Thyroid gland (tissue), 4 donors: ENCODE results near the gene VLDLR. TPM values are rescaled to one million over a fixed set of nuclear protein-coding genes. Genes with fewer than 3 reads are reported as not detected.

Source experiments
- DNase-seq, 2 donors: peaks; one replicate each; pipeline ENCODE4 v3.0.0-alpha.2; 2019
- H3K27ac ChIP-seq, 3 donors: fragments of 200-600 bp; sonication (generic); 1 replicate in 2 of 3; 2 replicates in 1 of 3; pipeline ENCODE4 v1.5.1; 2016 to 2019; ENCODE audit warnings: mild to moderate bottlenecking in 1 of 3, moderate library complexity in 1 of 3
- H3K27me3 ChIP-seq: fragments of 200-600 bp; sonication (generic); one replicate; pipeline ENCODE4 v1.5.1; 2019
- H3K36me3 ChIP-seq, 2 donors: fragments of 200-600 bp; sonication (generic); one replicate each; pipeline ENCODE4 v1.5.1; 2016 to 2019
- H3K4me1 ChIP-seq, 2 donors: fragments of 200-600 bp; sonication (generic); one replicate each; pipeline ENCODE4 v1.5.1; 2017 to 2019
- H3K4me3 ChIP-seq, 3 donors: fragments of 200-600 bp; sonication (generic); replicated peaks in 1 of 3; 1 replicate in 2 of 3; 2 replicates in 1 of 3; pipeline ENCODE4 v1.5.1; 2016; ENCODE audit warnings: mild to moderate bottlenecking in 1 of 3
- H3K9me3 ChIP-seq: fragments of 200-600 bp; sonication (generic); one replicate; pipeline ENCODE4 v1.5.1; 2017
- POLR2A ChIP-seq, 2 donors: fragments of 450-650 bp; IDR thresholded peaks; one replicate each; pipeline ENCODE4 v1.6.1; 2017; ENCODE audit warnings: antibody characterized with exemption in 2 of 2, mild to moderate bottlenecking in 2 of 2, moderate library complexity in 1 of 2
- WGBS, 2 donors: methylation state at CpG; one replicate each; pipeline ENCODE4 v1.1.5; 2017; 5-methylcytosine and 5-hydroxymethylcytosine counted together
- intact Hi-C: fragments of 100-400 bp; cut with DNase I; formaldehyde crosslinking; loops from one replicate; pipeline ENCODE4 v1.15.1; 2023
- total RNA-seq, 4 donors: library from RNA; depleted of rRNA; stranded (reverse); fragments of >200 nt; gene quantifications; one replicate each; pipeline ENCODE4 v1.2.3, GENCODE V29; 2016
- TF ChIP-seq, protein P1 (sequence below), 6 experiments: fragments of 200-600 bp in 3 of 6; fragments of 450-650 bp in 3 of 6; sonication (generic) in 3 of 6; IDR thresholded peaks; one replicate each; pipeline ENCODE4 v1.5.1; 2016 to 2019; ENCODE audit warnings: antibody characterized with exemption in 6 of 6, mild to moderate bottlenecking in 2 of 6, inconsistent platforms in 1 of 6, moderate library complexity in 1 of 6

VLDLR gene
- total RNA-seq, 4 donors from 2014 or later, result 14.2 to 59.2 (median 46.0) TPM

GRCh38 chr9:2593744-2594143 is 27.8 kb upstream of the VLDLR start:
- DNase-seq, result no peak
- no peaks in the 10 kb centered on the region for H3K9me3 ChIP-seq
- TF ChIP-seq, protein P1, sequence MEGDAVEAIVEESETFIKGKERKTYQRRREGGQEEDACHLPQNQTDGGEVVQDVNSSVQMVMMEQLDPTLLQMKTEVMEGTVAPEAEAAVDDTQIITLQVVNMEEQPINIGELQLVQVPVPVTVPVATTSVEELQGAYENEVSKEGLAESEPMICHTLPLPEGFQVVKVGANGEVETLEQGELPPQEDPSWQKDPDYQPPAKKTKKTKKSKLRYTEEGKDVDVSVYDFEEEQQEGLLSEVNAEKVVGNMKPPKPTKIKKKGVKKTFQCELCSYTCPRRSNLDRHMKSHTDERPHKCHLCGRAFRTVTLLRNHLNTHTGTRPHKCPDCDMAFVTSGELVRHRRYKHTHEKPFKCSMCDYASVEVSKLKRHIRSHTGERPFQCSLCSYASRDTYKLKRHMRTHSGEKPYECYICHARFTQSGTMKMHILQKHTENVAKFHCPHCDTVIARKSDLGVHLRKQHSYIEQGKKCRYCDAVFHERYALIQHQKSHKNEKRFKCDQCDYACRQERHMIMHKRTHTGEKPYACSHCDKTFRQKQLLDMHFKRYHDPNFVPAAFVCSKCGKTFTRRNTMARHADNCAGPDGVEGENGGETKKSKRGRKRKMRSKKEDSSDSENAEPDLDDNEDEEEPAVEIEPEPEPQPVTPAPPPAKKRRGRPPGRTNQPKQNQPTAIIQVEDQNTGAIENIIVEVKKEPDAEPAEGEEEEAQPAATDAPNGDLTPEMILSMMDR (IDR thresholded peaks at IDR 0.05), result no peak
- no peak for TF ChIP-seq POLR2A (IDR thresholded peaks at IDR 0.05)
- no peak overlapping the region for H3K4me3 ChIP-seq
- no peaks in the 10 kb centered on the region for H3K36me3 ChIP-seq
- H3K4me1 ChIP-seq, result no peaks in the 10 kb centered on the region
- H3K27ac ChIP-seq, result no peak overlapping the region
- intact Hi-C loops, result no loop called here
- no peaks in the 10 kb centered on the region for H3K27me3 ChIP-seq

GRCh38 chr9:2595973-2596372 is 25.6 kb upstream of the VLDLR start:
- WGBS, 2 donors, result 69 to 92% methylated on average over 2 of the region's 2 CpGs
- Histone ChIP-seq H3K4me1 (no peaks in the 10 kb centered on the region), H3K36me3 (no peaks in the 10 kb centered on the region), H3K4me3 (no peak overlapping the region), H3K27ac (no peak overlapping the region), H3K9me3 (no peaks in the 10 kb centered on the region), H3K27me3 (no peaks in the 10 kb centered on the region)
- DNase-seq, result no peak
- TF ChIP-seq, protein P1 (IDR thresholded peaks at IDR 0.05), result no peak
- TF ChIP-seq POLR2A (IDR thresholded peaks at IDR 0.05), result no peak
- intact Hi-C loops, result no loop called here

GRCh38 chr9:2597483-2597882 is 24.1 kb upstream of the VLDLR start:
- H3K9me3 ChIP-seq, result no peaks in the 10 kb centered on the region
- 83 to 87% methylated on average over 1 of the region's 1 CpG for WGBS, 2 donors
- intact Hi-C loops, result no loop called here
- no peaks in the 10 kb centered on the region for H3K4me1 ChIP-seq
- H3K4me3 ChIP-seq, result no peak overlapping the region
- TF ChIP-seq POLR2A (IDR thresholded peaks at IDR 0.05), result no peak
- TF ChIP-seq, protein P1 (IDR thresholded peaks at IDR 0.05), result no peak
- H3K27ac ChIP-seq, result no peak overlapping the region
- H3K27me3 ChIP-seq, result no peaks in the 10 kb centered on the region
- DNase-seq, result no peak
- no peaks in the 10 kb centered on the region for H3K36me3 ChIP-seq

GRCh38 chr9:2599896-2600295 is 21.7 kb upstream of the VLDLR start:
- Histone ChIP-seq H3K9me3 (no peaks in the 10 kb centered on the region), H3K27me3 (no peaks in the 10 kb centered on the region), H3K36me3 (no peaks in the 10 kb centered on the region), H3K4me1 (no peaks in the 10 kb centered on the region), H3K4me3 (no peak overlapping the region), H3K27ac (no peak overlapping the region)
- TF ChIP-seq POLR2A (IDR thresholded peaks at IDR 0.05), result no peak
- TF ChIP-seq, protein P1 (IDR thresholded peaks at IDR 0.05), result no peak
- DNase-seq, result no peak
- 89 to 92% methylated on average over 2 of the region's 2 CpGs for WGBS, 2 donors
- intact Hi-C loops, result no loop called here

- Histone ChIP-seq H3K27ac (no peak overlapping the region), H3K4me1 (peaks cover 0 to 1% of the 10 kb centered on the region in 2 donors), H3K36me3 (no peaks in the 10 kb centered on the region), H3K27me3 (no peaks in the 10 kb centered on the region), H3K9me3 (no peaks in the 10 kb centered on the region), H3K4me3 (no peak overlapping the region)
- intact Hi-C loops, result no loop called here
- no peak for DNase-seq
- 95 to 96% methylated on average over 2 of the region's 2 CpGs for WGBS, 2 donors
- TF ChIP-seq POLR2A (IDR thresholded peaks at IDR 0.05), result no peak
- TF ChIP-seq, protein P1 (IDR thresholded peaks at IDR 0.05), result no peak
These were observed 21.3 kb upstream of the VLDLR start for GRCh38 chr9:2600307-2600706.
